ENCODE data around the gene MDGA2. TPM values are rescaled to one million over a fixed set of nuclear protein-coding genes. Genes with fewer than 3 reads are reported as not detected.

Gene MDGA2
- total and polyA plus RNA-seq, 9 of the 15 experiments (the other 6 are each of a cell fraction or from before 2014, with no cell fraction given): 0.01 to 0.18 (median 0.03) TPM; not detected in 5

DNA sequence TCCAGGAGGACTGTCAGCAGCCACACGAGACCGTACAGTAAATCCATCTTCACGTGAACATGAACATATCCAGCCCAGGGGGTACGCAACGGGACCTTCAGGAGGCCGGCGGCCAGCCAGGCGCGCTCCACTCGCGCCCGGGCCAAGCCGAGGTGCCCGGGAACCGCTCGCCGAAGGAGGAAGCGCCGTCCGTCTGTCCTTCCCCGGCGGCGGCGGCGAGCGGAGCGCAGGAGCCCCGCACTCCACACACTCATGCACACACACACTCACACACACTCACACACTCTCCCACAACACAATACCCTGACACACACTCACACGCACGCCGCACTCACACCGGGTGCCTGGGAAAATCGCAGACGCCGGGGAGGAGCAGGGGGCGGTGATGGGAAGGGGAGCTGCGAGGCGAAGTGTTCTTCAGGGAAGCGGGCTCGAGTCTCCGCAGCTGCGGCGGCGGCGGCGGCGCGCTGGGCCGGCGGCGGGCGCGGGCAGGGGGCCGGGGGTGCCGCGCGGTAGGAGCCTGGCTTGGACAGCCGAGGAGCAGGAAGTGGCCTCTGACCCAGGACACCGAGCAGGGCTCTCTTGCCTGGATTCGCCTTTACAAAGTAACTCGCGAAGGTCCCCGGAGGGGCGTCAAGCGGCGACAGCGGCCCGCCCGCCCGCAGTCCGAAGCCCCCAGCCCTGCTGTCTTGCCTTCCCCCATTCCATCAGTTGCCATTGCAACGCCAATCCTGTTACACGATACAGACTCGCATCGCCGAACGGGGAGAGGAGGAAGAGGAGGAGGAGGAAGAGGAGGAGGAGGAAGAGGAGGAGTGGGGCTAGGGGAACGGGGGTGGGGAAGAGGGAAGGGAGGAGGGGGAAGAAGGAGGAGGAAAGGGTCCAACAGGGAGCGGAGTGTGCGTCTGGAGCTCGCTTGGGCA is 601 bp downstream of the MDGA2 start:
- Histone ChIP-seq H3K4me3 (no peak overlapping the region), H3K27me3 (ENCODE audit: control insufficient read depth in 2 of 2, insufficient read depth in 2 of 2, low read length in 2 of 2) (no peaks in the 10 kb centered on the region), H3K79me2 (ENCODE audit: control insufficient read depth, insufficient read depth, low read length) (no peaks in the 10 kb centered on the region), H2AFZ (ENCODE audit: low read depth, low read length) (no peak overlapping the region), H3K4me1 (replicated peaks in 1 of 2; ENCODE audit: control insufficient read depth in 2 of 2, insufficient read depth in 2 of 2, low read length in 2 of 2) (no peaks in the 10 kb centered on the region), H3K36me3 (ENCODE audit: control insufficient read depth, insufficient read depth, low read length) (no peaks in the 10 kb centered on the region), H3K9me3 (replicated peaks; ENCODE audit: control insufficient read depth, insufficient read depth, low read depth, low read length) (no peaks in the 10 kb centered on the region), H4K20me1 (replicated peaks; ENCODE audit: control insufficient read depth, insufficient read depth, low read length) (no peaks in the 10 kb centered on the region), H3K9ac (ENCODE audit: insufficient read depth in 1 of 2, low read depth in 2 of 2, low read length in 2 of 2) (no peak overlapping the region), H3K27ac (ENCODE audit: extremely low read depth, low read depth, low read length) (no peak overlapping the region), H3K4me2 (ENCODE audit: insufficient read depth, low read length) (no peak overlapping the region), H3K9me1 (ENCODE audit: control insufficient read depth, insufficient read depth, low read length) (no peaks in the 10 kb centered on the region)
- DNase-seq (ENCODE audit: extremely low read depth in 1 of 4, low spot score in 3 of 4) (no peak), ATAC-seq (no peak), FAIRE-seq (no peak)
- intact Hi-C loops (cut with micrococcal nuclease) (no loop called here), in situ Hi-C loops (cut with MboI) (no loop called here)
- ChIA-PET POLR2A (no interaction called here), CTCF (ENCODE audit: low intra/inter-chr PET ratio) (no interaction called here)
- no TSS peak for BruUV-seq (replicated peaks)
- WGBS (ENCODE audit: insufficient coverage, low coverage, missing lambda C conversion rate): 19% methylated on average over 14 of the region's 81 CpGs
- TF ChIP-seq, protein P1, sequence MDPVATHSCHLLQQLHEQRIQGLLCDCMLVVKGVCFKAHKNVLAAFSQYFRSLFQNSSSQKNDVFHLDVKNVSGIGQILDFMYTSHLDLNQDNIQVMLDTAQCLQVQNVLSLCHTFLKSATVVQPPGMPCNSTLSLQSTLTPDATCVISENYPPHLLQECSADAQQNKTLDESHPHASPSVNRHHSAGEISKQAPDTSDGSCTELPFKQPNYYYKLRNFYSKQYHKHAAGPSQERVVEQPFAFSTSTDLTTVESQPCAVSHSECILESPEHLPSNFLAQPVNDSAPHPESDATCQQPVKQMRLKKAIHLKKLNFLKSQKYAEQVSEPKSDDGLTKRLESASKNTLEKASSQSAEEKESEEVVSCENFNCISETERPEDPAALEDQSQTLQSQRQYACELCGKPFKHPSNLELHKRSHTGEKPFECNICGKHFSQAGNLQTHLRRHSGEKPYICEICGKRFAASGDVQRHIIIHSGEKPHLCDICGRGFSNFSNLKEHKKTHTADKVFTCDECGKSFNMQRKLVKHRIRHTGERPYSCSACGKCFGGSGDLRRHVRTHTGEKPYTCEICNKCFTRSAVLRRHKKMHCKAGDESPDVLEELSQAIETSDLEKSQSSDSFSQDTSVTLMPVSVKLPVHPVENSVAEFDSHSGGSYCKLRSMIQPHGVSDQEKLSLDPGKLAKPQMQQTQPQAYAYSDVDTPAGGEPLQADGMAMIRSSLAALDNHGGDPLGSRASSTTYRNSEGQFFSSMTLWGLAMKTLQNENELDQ (CRISPR knock-in tag; IDR thresholded peaks at IDR 0.05; ENCODE audit: borderline replicate concordance): no peak
- TF ChIP-seq ILF3 (IDR thresholded peaks at IDR 0.05; ENCODE audit: borderline replicate concordance): no peak
- no peak for TF ChIP-seq SMC3 (conservative IDR thresholded peaks at IDR 0.05; ENCODE audit: insufficient read depth, low read depth, low read length)
- no peak for TF ChIP-seq ZNF232 (CRISPR knock-in tag; IDR thresholded peaks at IDR 0.05)
- no peak for TF ChIP-seq FOXA1 (IDR thresholded peaks at IDR 0.05; ENCODE audit: borderline replicate concordance)
- no peak for TF ChIP-seq ZNF174 (CRISPR knock-in tag; IDR thresholded peaks at IDR 0.05)
- no peak for TF ChIP-seq ZC3H8 (IDR thresholded peaks at IDR 0.05)
- TF ChIP-seq, protein P2, sequence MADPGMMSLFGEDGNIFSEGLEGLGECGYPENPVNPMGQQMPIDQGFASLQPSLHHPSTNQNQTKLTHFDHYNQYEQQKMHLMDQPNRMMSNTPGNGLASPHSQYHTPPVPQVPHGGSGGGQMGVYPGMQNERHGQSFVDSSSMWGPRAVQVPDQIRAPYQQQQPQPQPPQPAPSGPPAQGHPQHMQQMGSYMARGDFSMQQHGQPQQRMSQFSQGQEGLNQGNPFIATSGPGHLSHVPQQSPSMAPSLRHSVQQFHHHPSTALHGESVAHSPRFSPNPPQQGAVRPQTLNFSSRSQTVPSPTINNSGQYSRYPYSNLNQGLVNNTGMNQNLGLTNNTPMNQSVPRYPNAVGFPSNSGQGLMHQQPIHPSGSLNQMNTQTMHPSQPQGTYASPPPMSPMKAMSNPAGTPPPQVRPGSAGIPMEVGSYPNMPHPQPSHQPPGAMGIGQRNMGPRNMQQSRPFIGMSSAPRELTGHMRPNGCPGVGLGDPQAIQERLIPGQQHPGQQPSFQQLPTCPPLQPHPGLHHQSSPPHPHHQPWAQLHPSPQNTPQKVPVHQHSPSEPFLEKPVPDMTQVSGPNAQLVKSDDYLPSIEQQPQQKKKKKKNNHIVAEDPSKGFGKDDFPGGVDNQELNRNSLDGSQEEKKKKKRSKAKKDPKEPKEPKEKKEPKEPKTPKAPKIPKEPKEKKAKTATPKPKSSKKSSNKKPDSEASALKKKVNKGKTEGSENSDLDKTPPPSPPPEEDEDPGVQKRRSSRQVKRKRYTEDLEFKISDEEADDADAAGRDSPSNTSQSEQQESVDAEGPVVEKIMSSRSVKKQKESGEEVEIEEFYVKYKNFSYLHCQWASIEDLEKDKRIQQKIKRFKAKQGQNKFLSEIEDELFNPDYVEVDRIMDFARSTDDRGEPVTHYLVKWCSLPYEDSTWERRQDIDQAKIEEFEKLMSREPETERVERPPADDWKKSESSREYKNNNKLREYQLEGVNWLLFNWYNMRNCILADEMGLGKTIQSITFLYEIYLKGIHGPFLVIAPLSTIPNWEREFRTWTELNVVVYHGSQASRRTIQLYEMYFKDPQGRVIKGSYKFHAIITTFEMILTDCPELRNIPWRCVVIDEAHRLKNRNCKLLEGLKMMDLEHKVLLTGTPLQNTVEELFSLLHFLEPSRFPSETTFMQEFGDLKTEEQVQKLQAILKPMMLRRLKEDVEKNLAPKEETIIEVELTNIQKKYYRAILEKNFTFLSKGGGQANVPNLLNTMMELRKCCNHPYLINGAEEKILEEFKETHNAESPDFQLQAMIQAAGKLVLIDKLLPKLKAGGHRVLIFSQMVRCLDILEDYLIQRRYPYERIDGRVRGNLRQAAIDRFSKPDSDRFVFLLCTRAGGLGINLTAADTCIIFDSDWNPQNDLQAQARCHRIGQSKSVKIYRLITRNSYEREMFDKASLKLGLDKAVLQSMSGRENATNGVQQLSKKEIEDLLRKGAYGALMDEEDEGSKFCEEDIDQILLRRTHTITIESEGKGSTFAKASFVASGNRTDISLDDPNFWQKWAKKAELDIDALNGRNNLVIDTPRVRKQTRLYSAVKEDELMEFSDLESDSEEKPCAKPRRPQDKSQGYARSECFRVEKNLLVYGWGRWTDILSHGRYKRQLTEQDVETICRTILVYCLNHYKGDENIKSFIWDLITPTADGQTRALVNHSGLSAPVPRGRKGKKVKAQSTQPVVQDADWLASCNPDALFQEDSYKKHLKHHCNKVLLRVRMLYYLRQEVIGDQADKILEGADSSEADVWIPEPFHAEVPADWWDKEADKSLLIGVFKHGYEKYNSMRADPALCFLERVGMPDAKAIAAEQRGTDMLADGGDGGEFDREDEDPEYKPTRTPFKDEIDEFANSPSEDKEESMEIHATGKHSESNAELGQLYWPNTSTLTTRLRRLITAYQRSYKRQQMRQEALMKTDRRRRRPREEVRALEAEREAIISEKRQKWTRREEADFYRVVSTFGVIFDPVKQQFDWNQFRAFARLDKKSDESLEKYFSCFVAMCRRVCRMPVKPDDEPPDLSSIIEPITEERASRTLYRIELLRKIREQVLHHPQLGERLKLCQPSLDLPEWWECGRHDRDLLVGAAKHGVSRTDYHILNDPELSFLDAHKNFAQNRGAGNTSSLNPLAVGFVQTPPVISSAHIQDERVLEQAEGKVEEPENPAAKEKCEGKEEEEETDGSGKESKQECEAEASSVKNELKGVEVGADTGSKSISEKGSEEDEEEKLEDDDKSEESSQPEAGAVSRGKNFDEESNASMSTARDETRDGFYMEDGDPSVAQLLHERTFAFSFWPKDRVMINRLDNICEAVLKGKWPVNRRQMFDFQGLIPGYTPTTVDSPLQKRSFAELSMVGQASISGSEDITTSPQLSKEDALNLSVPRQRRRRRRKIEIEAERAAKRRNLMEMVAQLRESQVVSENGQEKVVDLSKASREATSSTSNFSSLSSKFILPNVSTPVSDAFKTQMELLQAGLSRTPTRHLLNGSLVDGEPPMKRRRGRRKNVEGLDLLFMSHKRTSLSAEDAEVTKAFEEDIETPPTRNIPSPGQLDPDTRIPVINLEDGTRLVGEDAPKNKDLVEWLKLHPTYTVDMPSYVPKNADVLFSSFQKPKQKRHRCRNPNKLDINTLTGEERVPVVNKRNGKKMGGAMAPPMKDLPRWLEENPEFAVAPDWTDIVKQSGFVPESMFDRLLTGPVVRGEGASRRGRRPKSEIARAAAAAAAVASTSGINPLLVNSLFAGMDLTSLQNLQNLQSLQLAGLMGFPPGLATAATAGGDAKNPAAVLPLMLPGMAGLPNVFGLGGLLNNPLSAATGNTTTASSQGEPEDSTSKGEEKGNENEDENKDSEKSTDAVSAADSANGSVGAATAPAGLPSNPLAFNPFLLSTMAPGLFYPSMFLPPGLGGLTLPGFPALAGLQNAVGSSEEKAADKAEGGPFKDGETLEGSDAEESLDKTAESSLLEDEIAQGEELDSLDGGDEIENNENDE (IDR thresholded peaks at IDR 0.05; ENCODE audit: low read depth, low read length): no peak

Measured in K562 (cell line).